Testis (tissue), 3 donors: ENCODE data around the gene ASTN1. TPM values are rescaled to one million over a fixed set of nuclear protein-coding genes. Genes with fewer than 3 reads are reported as not detected.

Source experiments
- DNase-seq: peaks from one replicate; pipeline ENCODE4 v3.0.0-alpha.2; 2019
- H3K27ac ChIP-seq, 2 donors: fragments of 200-600 bp; sonication (generic); one replicate each; pipeline ENCODE4 v1.5.1; 2019
- H3K27me3 ChIP-seq: fragments of 200-600 bp; sonication (generic); one replicate; pipeline ENCODE4 v1.5.1; 2019
- H3K36me3 ChIP-seq: fragments of 200-600 bp; sonication (generic); one replicate; pipeline ENCODE4 v1.5.1; 2017; ENCODE audit warnings: low read depth; ENCODE audit errors: missing control alignments
- H3K4me1 ChIP-seq: fragments of 200-600 bp; sonication (generic); one replicate; pipeline ENCODE4 v1.5.1; 2019
- H3K4me3 ChIP-seq, 2 donors: fragments of 200-600 bp; sonication (generic); one replicate each; pipeline ENCODE4 v1.5.1; 2017 to 2019
- H3K9me3 ChIP-seq: fragments of 200-600 bp; sonication (generic); one replicate; pipeline ENCODE4 v1.5.1; 2017
- POLR2A ChIP-seq: fragments of 450-650 bp; IDR thresholded peaks from one replicate; pipeline ENCODE4 v1.6.1; 2017; ENCODE audit warnings: antibody characterized with exemption, mild to moderate bottlenecking, moderate library complexity
- WGBS, 2 donors: methylation state at CpG; one replicate each; pipeline ENCODE4 v1.1.5; 2018; 5-methylcytosine and 5-hydroxymethylcytosine counted together
- intact Hi-C: fragments of 100-400 bp; cut with DNase I; formaldehyde crosslinking; loops from one replicate; pipeline ENCODE4 v1.15.1; 2023; ENCODE audit warnings: low total_unique reads
- polyA plus RNA-seq: library from polyadenylated mRNA; stranded (reverse); fragments of 350-450 nt; fragmentation: Illumina TruSeq; extraction: RNeasy Lipid Tissue Mini Kit (QIAGEN cat#74804); gene quantifications from one replicate; pipeline ENCODE4 v1.2.3, GENCODE V29; 2014; ENCODE audit warnings: low read depth, low replicate concordance; ENCODE audit not compliant: insufficient read depth
- total RNA-seq, 2 donors: library from RNA; depleted of rRNA; stranded (reverse); fragments of >200 nt; gene quantifications; one replicate each; pipeline ENCODE4 v1.2.3, GENCODE V29; 2016
- TF ChIP-seq, protein P1 (sequence below), 3 experiments: fragments of 450-650 bp in 2 of 3; fragments of 200-600 bp in 1 of 3; sonication (generic) in 1 of 3; IDR thresholded peaks; one replicate each; pipeline ENCODE4 v1.5.1; 2016 to 2019; ENCODE audit warnings: antibody characterized with exemption in 3 of 3, mild to moderate bottlenecking in 2 of 3, moderate library complexity in 1 of 3

Gene ASTN1
- total and polyA plus RNA-seq, 3 donors from 2014 or later = 1.2 to 2.7 (median 2.1) TPM

DNA sequence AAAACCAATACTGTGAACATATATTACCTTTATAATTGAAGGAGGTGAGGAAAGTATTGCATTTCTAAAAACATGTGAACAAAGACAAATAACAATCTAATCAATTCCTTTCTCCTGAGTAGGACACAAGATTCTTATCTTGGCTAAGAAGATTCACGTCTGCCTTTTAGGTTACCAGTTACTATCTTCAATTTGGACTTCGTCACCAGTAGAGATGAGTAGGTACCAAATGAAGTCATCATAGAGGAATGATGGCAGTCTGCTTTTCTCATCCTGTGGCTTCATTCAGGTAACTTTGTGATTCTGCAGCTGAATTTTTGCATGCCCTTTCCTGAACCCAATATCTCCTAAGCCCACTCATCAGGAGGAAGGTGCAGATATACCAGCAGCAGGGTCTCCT is 32.4 kb downstream of the ASTN1 start:
- no peaks in the 10 kb centered on the region for H3K27me3 ChIP-seq
- H3K4me1 ChIP-seq = no peaks in the 10 kb centered on the region
- intact Hi-C loops = no loop called here
- DNase-seq = no peak
- no peaks in the 10 kb centered on the region for H3K9me3 ChIP-seq
- TF ChIP-seq POLR2A = no peak
- TF ChIP-seq, protein P1, sequence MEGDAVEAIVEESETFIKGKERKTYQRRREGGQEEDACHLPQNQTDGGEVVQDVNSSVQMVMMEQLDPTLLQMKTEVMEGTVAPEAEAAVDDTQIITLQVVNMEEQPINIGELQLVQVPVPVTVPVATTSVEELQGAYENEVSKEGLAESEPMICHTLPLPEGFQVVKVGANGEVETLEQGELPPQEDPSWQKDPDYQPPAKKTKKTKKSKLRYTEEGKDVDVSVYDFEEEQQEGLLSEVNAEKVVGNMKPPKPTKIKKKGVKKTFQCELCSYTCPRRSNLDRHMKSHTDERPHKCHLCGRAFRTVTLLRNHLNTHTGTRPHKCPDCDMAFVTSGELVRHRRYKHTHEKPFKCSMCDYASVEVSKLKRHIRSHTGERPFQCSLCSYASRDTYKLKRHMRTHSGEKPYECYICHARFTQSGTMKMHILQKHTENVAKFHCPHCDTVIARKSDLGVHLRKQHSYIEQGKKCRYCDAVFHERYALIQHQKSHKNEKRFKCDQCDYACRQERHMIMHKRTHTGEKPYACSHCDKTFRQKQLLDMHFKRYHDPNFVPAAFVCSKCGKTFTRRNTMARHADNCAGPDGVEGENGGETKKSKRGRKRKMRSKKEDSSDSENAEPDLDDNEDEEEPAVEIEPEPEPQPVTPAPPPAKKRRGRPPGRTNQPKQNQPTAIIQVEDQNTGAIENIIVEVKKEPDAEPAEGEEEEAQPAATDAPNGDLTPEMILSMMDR (IDR thresholded peaks at IDR 0.05) = no peak
- H3K27ac ChIP-seq = no peak overlapping the region
- no peaks in the 10 kb centered on the region for H3K36me3 ChIP-seq
- 94 to 95% methylated on average over 2 of the region's 2 CpGs for WGBS, 2 donors
- no peak overlapping the region for H3K4me3 ChIP-seq

DNA sequence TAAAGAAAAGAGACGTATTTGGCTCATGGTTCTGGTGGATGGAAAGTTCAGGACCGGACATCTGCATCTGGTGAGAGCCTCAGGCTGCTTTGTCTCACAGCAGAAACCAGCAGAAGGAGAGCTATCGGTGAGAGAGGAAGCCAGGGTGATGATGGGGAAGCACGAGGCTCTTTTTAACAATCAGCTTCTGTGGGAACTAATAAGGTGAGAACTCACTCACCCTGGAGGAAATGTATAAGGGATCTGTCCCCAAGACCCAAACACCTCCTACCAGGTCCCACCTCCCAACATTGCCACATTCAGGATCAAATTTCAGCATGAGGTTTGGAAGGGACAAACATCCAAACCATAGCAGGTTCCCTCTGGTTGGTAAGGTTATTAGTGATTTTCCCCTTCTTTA is 32.8 kb downstream of the ASTN1 start:
- no peak for TF ChIP-seq POLR2A
- TF ChIP-seq, protein P1 (IDR thresholded peaks at IDR 0.05) = no peak
- no peaks in the 10 kb centered on the region for H3K27me3 ChIP-seq
- H3K4me1 ChIP-seq = no peaks in the 10 kb centered on the region
- intact Hi-C loops = no loop called here
- H3K36me3 ChIP-seq = no peaks in the 10 kb centered on the region
- no peaks in the 10 kb centered on the region for H3K9me3 ChIP-seq
- H3K4me3 ChIP-seq = no peak overlapping the region
- 77 to 89% methylated on average over 4 of the region's 4 CpGs for WGBS, 2 donors
- H3K27ac ChIP-seq = no peak overlapping the region
- no peak for DNase-seq

DNA sequence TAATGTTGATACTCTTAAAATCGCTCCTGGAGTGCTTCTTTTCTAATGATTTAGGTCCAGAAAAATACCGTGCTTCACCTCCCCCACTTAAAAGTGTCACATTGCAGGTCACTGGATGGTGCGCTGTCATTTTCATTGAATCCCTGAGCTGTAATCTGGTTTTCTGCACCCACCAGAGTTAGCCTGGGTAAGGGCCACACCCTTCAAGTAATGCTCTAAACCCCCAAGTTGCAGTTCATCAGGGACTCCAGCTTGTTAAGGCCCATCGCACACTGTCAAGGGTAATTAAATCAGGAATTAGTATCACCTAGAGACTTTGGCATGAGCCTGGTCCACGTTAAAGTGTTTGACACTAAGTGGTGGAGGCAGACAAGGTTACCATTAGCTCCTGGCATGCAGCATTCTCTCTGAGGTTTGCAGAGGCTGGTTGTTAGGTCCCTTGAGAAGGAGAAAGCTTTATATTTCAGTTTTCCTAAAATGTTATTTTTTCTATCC is 34.0 kb downstream of the ASTN1 start:
- no peak for DNase-seq
- H3K9me3 ChIP-seq = no peaks in the 10 kb centered on the region
- no peaks in the 10 kb centered on the region for H3K27me3 ChIP-seq
- WGBS, 2 donors = 78 to 80% methylated on average over 5 of the region's 5 CpGs
- no peak overlapping the region for H3K4me3 ChIP-seq
- intact Hi-C loops = no loop called here
- H3K36me3 ChIP-seq = no peaks in the 10 kb centered on the region
- no peaks in the 10 kb centered on the region for H3K4me1 ChIP-seq
- no peak overlapping the region for H3K27ac ChIP-seq
- TF ChIP-seq POLR2A = no peak
- TF ChIP-seq, protein P1 (IDR thresholded peaks at IDR 0.05) = no peak

DNA sequence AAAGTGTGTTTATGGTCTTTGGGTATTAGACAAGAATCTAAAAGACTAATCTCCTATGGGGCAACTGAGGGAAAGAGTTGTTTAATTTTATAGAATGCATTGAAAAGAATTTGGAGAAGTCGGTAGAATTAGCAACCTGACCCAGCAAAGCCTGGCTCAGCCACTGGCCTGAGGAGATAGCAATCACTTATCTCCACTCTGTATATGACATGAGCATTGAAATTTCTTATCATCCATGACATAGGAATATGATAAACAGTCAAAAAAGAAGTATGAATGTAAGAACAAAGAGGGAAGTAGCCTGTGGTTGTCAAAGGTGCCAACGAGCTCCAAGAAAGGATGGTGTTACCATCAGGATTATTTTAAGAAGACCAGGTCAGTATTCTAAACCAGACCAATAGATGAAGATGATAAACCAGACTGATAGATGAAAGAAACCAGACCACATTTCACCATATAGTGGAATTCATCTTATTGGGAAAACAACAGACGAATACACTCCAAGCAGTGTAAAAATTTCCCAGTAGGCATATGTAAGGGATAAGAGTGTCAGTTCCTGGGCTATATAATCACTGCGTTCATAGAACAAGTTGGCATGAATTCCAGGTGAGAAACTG is 35.7 kb downstream of the ASTN1 start:
- intact Hi-C loops = no loop called here
- Histone ChIP-seq H3K4me3 (no peak overlapping the region), H3K27ac (no peak overlapping the region), H3K9me3 (no peaks in the 10 kb centered on the region), H3K36me3 (no peaks in the 10 kb centered on the region), H3K4me1 (no peaks in the 10 kb centered on the region), H3K27me3 (no peaks in the 10 kb centered on the region)
- no peak for TF ChIP-seq POLR2A
- TF ChIP-seq, protein P1 (IDR thresholded peaks at IDR 0.05) = no peak
- 92 to 94% methylated on average over 4 of the region's 4 CpGs for WGBS, 2 donors
- DNase-seq = no peak

DNA sequence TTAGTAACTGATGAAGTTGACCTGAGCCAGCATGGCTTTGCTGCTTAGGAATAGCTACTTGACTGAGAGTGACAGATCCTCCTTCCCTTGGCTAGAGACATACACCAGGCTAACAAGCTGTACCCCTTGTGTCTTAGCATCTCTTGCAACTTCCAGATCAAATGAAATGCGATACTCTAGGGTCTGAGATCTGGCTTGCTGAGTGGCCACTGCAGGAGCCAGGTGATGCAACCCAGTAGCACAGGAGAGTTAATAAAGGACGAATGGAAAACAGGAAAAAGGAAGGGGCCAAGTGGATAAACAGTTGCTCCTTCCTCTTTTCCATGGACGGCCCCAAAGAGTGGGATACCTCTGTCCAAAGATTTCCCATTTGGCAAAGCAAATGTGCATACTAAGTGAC is 38.2 kb downstream of the ASTN1 start:
- TF ChIP-seq POLR2A = no peak
- TF ChIP-seq, protein P1 (IDR thresholded peaks at IDR 0.05) = no peak
- H3K27ac ChIP-seq = no peak overlapping the region
- no peak for DNase-seq
- intact Hi-C loops = no loop called here
- no peaks in the 10 kb centered on the region for H3K36me3 ChIP-seq
- 78 to 82% methylated on average over 3 of the region's 3 CpGs for WGBS, 2 donors
- H3K4me3 ChIP-seq = no peak overlapping the region
- no peaks in the 10 kb centered on the region for H3K4me1 ChIP-seq
- H3K27me3 ChIP-seq = no peaks in the 10 kb centered on the region
- H3K9me3 ChIP-seq = no peaks in the 10 kb centered on the region
